Right lung (tissue), 5 donors: Measurements from ENCODE around the gene ARHGEF4. TPM values are rescaled to one million over a fixed set of nuclear protein-coding genes. Genes with fewer than 3 reads are reported as not detected.
A peak's percentile ranks its signal among the peaks of the same experiment; 100 is the strongest.

Experiments
- DNase-seq, 2 donors: peaks; one replicate each; pipeline ENCODE4 v3.0.0-alpha.2; 2013
- polyA plus RNA-seq, 5 donors: library from polyadenylated mRNA; unstranded; fragments of 120-200 nt; gene quantifications; one replicate each; pipeline versions ENCODE4 v1.2.1 to v1.2.3, GENCODE V29; 2013; ENCODE audit warnings: inconsistent platforms in 1 of 5, low replicate concordance in 1 of 5; ENCODE audit not compliant: insufficient read length in 5 of 5, insufficient read depth in 1 of 5

Gene ARHGEF4
- polyA plus RNA-seq, 5 donors: 2.0 to 4.1 (median 2.7) TPM

GRCh38 chr2:130819608-130820278 lies 17.0 kb upstream of the ARHGEF4 start:
- DNase-seq: peak in 1 of 2 donors; percentile 23

- no peak for DNase-seq
These were observed 16.3 kb upstream of the ARHGEF4 start for GRCh38 chr2:130820279-130820861.

- DNase-seq: no peak
These were observed 14.8 kb upstream of the ARHGEF4 start for GRCh38 chr2:130821867-130822266.

GRCh38 chr2:130822766-130823165 lies 13.9 kb upstream of the ARHGEF4 start:
- DNase-seq: no peak

GRCh38 chr2:130823171-130823885 lies 13.4 kb upstream of the ARHGEF4 start:
- no peak for DNase-seq

GRCh38 chr2:130823886-130824491 lies 12.7 kb upstream of the ARHGEF4 start:
- no peak for DNase-seq

- DNase-seq: no peak
These were observed 12.1 kb upstream of the ARHGEF4 start for GRCh38 chr2:130824492-130825061.

GRCh38 chr2:130825231-130825965 lies 11.3 kb upstream of the ARHGEF4 start:
- no peak for DNase-seq

GRCh38 chr2:130825966-130826253 lies 10.8 kb upstream of the ARHGEF4 start:
- DNase-seq: no peak

- no peak for DNase-seq
These were observed 10.3 kb upstream of the ARHGEF4 start for GRCh38 chr2:130826419-130826818.

GRCh38 chr2:130826821-130827501 lies 9.8 kb upstream of the ARHGEF4 start:
- no peak for DNase-seq

GRCh38 chr2:130827502-130828251 lies 9.0 kb upstream of the ARHGEF4 start:
- no peak for DNase-seq

GRCh38 chr2:130828461-130828860 lies 8.3 kb upstream of the ARHGEF4 start:
- DNase-seq: no peak

GRCh38 chr2:130829015-130829414 lies 7.7 kb upstream of the ARHGEF4 start:
- no peak for DNase-seq

- DNase-seq: no peak
These were observed 6.2 kb upstream of the ARHGEF4 start for GRCh38 chr2:130830538-130830937.

GRCh38 chr2:130831356-130831755 lies 5.4 kb upstream of the ARHGEF4 start:
- no peak for DNase-seq

- no peak for DNase-seq
These were observed 4.3 kb upstream of the ARHGEF4 start for GRCh38 chr2:130832296-130832940.

GRCh38 chr2:130834091-130834930 lies 2.4 kb upstream of the ARHGEF4 start:
- no peak for DNase-seq
